Activated CD4-positive, alpha-beta T cell treated with anti-CD3 and anti-CD28 coated beads, Interleukin-2, amount 50 U/mL, for 4 hours (primary cell): ENCODE measurements around the gene PRRX1.

ENCODE experiments used
- DNase-seq, 2 experiments: peaks; one replicate each; pipeline ENCODE4 v3.0.0-alpha.2; 2020

PRRX1 gene

DNA sequence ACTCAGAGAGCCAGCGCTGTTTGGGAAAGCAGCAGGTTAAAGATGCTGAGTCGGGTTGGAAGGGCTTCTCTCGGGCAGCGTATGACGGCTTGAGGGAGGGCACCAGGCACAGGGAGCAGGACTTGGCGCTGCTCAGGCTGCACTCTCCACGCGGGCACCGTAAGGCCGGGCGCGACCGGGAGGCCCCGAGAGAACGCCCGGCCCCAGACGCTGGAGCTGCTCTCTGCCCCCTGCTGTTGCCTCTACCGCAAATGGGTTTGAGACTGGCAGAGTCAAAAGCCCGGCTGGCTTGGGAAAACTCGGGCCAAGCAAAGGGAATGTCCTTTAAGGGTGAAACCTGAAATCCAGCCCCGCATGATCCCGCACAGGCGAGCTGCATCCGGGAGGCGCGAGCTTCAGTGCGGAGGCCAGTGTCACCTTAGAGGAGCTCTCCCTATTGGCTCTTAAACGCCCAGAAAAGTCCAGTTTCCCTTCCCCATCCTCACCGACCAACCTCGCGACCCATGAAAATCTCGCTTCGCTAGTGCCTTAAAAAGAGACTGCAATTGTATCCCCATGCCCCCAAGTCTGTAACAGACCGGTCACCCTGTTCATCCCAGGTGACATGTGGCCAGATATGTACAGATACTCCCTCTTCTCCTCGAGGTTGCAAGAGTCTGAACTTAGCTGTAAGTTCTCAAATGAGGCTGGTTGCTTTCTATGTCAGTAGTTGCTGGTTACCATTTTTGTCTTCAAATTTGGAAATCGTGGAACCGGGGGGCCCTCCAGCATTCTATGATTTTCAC is 1.1 kb downstream of the PRRX1 start:
- DNase-seq: no peak

- DNase-seq: no peak
Measured at GRCh38 chr1:170665629-170666028, 1.7 kb downstream of the PRRX1 start.

DNA sequence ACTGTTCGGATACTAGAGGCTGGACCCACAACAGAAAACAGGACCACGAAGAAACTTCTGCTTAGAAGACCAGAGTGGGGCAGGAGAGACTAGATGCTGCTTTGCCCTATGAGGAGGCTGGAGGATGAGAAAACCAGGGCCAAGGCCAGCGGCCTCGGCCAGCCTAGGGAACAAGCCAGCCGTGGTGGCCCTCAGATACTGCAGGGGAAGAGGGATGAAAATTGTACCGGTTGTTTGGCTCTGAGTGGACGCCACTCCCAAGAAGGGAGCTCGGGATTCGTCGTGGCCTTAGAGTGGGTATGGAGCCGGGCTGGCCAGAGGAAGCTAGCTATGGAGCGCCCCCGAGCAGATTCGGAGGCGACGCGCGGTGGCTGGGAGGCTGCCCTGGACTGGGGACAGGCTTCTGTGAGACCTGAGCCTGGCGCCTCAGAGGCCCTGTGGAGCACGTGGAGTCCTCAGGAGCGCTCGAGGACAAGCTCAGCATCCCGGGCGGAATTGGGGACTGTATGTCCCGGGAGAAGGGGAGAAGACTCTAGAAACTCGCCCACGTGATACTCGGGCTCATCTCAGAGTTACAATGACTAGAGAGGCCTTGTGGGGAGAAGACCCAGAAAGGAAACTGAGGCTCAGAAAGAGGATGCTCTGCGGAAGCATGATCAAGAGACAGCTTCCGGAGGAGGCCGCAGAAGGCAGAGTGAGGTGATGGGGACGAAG is 2.8 kb downstream of the PRRX1 start:
- DNase-seq: no peak

GRCh38 chr1:170668209-170669106 is 4.5 kb downstream of the PRRX1 start:
- DNase-seq: no peak

GRCh38 chr1:170669107-170669445 is 5.1 kb downstream of the PRRX1 start:
- no peak for DNase-seq

DNA sequence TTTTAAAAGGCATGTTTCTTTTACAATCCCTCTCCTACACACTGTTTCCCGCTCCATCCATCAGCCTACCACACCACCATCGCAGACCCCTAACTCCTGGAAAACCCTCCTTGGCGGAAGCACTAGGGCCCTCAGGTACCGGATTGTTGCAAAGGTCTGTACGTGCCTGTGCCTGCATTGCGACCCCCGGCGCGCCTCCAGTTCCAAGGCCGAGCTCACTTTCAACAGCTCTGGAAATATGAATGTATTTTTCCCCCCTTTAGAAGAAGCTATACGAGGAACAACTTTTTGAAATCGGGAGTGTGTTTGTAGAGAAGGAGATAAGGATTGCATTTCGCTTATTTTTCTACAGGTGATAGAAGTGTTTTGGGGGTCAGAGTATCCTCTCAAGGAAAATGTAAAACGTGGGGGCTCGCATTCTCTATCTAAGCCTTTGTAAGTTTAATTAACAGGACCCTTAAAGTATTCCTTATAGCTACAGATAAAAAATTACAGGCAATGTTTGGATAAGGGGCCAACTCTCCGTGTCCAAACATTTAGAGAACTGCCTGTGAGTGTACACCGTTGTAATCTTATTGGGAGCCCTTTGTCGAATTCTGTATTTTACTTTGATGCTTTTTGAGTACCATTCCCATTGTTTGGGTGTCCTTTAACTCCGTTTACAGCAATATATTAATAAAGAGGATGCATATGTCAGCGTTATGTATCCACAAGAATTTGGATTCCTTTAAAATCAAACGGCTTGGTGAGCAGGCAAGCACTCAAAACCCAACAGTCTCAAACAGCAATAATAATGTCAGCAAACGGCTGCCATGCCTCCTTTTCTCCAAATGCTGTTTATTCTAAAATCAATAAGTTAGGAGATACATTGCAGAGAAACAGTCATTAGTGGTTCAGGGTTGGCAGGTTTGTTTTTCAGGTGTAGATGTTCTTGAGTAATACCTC is 5.9 kb downstream of the PRRX1 start:
- DNase-seq: no peak

- no peak for DNase-seq
Measured at GRCh38 chr1:170670802-170671628, 7.1 kb downstream of the PRRX1 start.

- DNase-seq: no peak
Measured at GRCh38 chr1:170671629-170671963, 7.7 kb downstream of the PRRX1 start.

GRCh38 chr1:170672316-170672715 is 8.4 kb downstream of the PRRX1 start:
- no peak for DNase-seq

GRCh38 chr1:170674239-170674638 is 10.3 kb downstream of the PRRX1 start:
- no peak for DNase-seq

- no peak for DNase-seq
Measured at GRCh38 chr1:170674986-170675385, 11.1 kb downstream of the PRRX1 start.

DNA sequence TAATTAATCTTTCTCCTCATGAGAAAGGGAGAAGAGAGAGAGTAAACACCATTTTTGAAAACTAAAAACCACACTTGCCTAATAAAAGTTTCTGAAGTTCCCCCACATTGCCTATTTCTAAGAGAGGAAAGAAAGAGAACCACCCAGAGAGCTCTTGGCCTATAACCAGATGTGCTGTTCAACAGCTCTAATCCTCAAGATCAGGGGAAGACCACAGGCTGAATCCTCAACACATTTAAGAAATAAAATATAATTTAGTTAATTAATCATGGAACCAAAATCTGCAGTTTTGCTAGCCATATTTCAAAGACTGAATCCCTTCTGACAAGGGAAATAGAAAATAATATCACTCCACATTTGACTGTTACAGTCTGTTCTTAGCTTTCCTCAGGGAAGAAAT is 11.9 kb downstream of the PRRX1 start:
- no peak for DNase-seq

GRCh38 chr1:170676628-170677027 is 12.7 kb downstream of the PRRX1 start:
- DNase-seq: no peak

DNA sequence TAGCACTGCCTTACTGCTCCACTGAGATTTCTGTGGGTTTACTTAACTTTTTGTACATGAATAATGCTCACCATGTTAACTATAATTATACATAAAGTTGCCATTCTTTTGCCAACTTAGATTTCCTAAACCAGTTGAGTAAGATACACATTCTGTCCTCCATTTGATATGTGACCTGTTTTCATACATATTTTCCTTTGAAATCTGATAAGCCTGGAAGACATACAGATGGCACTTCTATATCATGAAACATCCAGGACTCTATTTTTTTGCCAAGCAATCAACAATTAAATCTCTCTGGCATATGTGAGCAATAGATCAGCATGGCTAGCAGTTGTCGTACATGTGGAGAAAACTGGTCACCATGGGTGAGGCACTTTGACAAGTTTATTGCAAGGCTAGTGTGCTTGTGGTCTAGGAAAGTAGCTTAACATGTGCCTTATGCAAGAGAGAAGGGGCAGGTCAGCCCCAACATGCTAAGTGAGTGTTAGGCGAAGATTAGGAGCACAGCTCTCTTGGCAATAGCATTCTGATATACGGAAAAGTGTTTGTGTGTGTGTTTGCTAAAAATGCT is 14.2 kb downstream of the PRRX1 start:
- no peak for DNase-seq

DNA sequence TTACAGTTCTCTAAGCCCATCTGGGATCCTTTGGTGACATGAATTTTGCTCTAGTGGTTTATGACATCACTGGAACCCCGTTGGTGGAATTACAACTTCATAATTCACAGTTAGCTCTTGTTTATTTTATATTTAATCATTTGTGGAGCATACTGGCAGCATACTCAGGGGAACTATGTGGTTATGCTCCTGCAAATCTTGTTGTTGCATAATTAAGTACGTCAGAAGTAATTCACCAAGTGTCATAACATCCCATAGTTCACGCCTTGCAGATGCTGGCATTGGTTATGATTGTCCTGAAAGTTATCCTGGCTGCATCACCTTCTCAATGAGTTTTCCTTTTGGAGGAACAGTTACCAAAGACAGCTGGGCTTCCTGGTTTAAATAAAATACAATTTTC is 16.5 kb downstream of the PRRX1 start:
- DNase-seq: no peak

DNA sequence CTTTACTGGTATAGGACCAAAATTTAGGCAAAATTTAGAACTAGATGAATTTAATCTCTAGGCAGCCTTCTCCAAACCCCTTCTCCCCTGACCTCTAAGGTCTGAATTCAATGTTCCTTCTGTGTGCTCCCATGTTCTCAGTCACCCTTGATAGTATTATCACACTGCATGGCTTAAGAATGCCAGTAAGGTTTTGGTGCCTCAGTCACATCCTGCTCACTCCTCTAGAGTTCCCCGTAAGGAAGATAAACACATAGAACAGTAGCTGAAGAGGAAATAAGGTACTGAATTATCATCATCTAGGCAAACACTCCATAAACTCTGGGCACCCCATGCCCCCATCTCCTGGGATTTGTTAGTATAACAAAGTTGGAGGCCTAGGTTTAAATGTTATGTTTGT is 18.2 kb downstream of the PRRX1 start:
- DNase-seq: no peak

- no peak for DNase-seq
Measured at GRCh38 chr1:170682809-170683208, 18.9 kb downstream of the PRRX1 start.

DNA sequence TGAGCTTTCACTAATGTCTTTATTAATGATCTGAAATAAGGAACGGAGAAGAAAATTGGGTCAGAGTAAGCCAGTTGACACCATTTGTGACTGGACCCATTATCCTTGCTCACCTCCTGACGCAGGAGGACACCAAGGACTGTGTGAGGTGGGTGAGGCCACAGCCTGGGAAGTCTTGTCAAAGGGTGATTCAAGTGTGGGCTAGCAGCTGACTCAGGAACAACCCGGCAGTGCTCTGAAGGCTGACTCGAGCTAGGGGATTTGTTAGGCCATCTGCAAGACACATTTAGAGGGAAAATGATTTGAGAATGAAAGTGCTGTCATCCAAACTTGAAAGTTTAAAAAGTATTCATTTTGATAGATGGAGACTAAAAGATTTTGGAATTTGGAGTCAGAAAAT is 21.2 kb downstream of the PRRX1 start:
- DNase-seq: no peak

GRCh38 chr1:170686291-170686690 is 22.4 kb downstream of the PRRX1 start:
- no peak for DNase-seq

- no peak for DNase-seq
Measured at GRCh38 chr1:170687621-170688020, 23.7 kb downstream of the PRRX1 start.

GRCh38 chr1:170691258-170691657 is 27.3 kb downstream of the PRRX1 start:
- no peak for DNase-seq
